ACC112 (cell line): ENCODE measurements around the gene UBE2O.

ENCODE experiments used
- H2AFZ ChIP-seq: fragments of 200-600 bp; sonication (generic); one replicate; pipeline ENCODE4 v1.6.0; 2017; ENCODE audit warnings: antibody characterized with exemption, low read length; ENCODE audit not compliant: unreplicated experiment
- H3K27ac ChIP-seq: fragments of 200-600 bp; sonication (generic); 2 replicates; pipeline ENCODE4 v1.5.1; 2014; ENCODE audit warnings: low read depth, mild to moderate bottlenecking, antibody characterized with exemption, low read length, moderate library complexity
- H3K27me3 ChIP-seq: fragments of 200-600 bp; sonication (generic); 2 replicates; pipeline ENCODE4 v1.6.1; 2014; ENCODE audit warnings: mild to moderate bottlenecking, antibody characterized with exemption, low read length, moderate library complexity, mixed read lengths; ENCODE audit not compliant: insufficient read depth
- H3K36me3 ChIP-seq: fragments of 200-600 bp; sonication (generic); 2 replicates; pipeline ENCODE4 v1.6.1; 2016; ENCODE audit warnings: mild to moderate bottlenecking, antibody characterized with exemption, low read length, moderate library complexity, mixed read lengths; ENCODE audit not compliant: insufficient read depth
- H3K4me1 ChIP-seq: fragments of 200-600 bp; sonication (generic); one replicate; pipeline ENCODE4 v1.6.1; 2016; ENCODE audit warnings: low read length, mixed read lengths; ENCODE audit not compliant: insufficient read depth, unreplicated experiment, control insufficient read depth
- H3K4me3 ChIP-seq: fragments of 200-600 bp; sonication (generic); 2 replicates; pipeline ENCODE4 v1.5.1; 2014; ENCODE audit warnings: mild to moderate bottlenecking, low read depth, low read length
- H3K79me2 ChIP-seq: fragments of 200-600 bp; sonication (generic); one replicate; pipeline ENCODE4 v1.6.0; 2016; ENCODE audit warnings: low read length; ENCODE audit not compliant: control insufficient read depth, unreplicated experiment, insufficient read depth

UBE2O gene

DNA sequence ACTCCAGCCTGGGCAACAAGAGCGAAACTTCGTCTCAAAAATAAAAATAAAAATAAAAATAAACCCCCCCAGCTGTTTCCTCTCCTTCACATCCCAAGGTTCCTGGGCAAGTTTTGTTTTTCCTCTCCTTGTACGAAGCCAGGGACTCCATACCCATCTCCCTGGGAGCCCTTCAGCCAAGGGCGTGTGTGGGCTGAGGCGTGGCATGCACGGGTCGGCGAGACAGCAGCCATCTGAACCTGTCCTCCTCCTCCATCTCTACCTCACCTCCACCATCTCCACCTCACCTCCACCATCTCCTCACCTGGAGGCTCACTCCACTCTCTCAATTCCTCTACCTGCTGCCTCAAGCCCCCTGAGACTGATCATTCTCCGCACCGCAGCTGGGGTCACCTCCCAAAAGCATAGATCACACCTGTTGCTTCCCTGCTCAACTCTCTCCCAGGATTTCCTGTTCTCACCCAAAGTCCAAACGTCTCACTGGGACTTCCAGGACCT is 31.3 kb upstream of the UBE2O start:
- Histone ChIP-seq H3K27ac (no peak overlapping the region; the same call in 1 of the 2 replicates), H2AFZ (no peak overlapping the region), H3K4me3 (no peak overlapping the region), H3K79me2 (no peaks in the 10 kb centered on the region), H3K36me3 (no peaks in the 10 kb centered on the region), H3K27me3 (no peaks in the 10 kb centered on the region), H3K4me1 (peaks cover 4% of the 10 kb centered on the region)

- Histone ChIP-seq H3K79me2 (no peaks in the 10 kb centered on the region), H3K4me1 (peaks cover 4% of the 10 kb centered on the region), H3K27ac (no peak overlapping the region), H2AFZ (no peak overlapping the region), H3K27me3 (no peaks in the 10 kb centered on the region), H3K4me3 (no peak overlapping the region), H3K36me3 (no peaks in the 10 kb centered on the region)
Observed at GRCh38 chr17:76481071-76481655, 28.2 kb upstream of the UBE2O start.

DNA sequence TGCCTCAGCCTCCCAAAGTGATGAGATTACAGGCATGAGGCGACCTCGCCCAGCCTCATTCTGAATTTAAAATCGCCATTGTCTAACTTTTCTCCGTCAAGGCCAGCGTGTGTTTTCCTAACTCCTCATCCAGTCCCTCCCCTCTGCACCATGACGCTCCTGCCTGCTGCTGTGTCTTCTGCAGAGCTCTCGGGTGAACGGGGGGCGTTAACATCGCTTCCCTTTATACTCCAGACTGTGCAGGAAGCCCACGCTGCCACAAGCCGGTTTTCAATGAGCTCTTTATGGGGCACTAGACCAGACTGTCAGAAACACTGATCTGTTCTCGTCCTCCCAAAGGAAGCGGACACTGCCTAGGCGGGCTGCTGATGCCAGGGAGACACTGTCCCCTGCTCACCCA is 27.7 kb upstream of the UBE2O start:
- Histone ChIP-seq H3K4me3 (no peak overlapping the region), H3K27me3 (no peaks in the 10 kb centered on the region), H3K4me1 (peaks cover 3% of the 10 kb centered on the region), H2AFZ (no peak overlapping the region), H3K27ac (no peak overlapping the region), H3K36me3 (no peaks in the 10 kb centered on the region), H3K79me2 (no peaks in the 10 kb centered on the region)

- no peak overlapping the region for H2AFZ ChIP-seq
- H3K79me2 ChIP-seq = no peaks in the 10 kb centered on the region
- H3K27ac ChIP-seq = no peak overlapping the region
- no peaks in the 10 kb centered on the region for H3K4me1 ChIP-seq
- H3K36me3 ChIP-seq = no peaks in the 10 kb centered on the region
- H3K27me3 ChIP-seq = no peaks in the 10 kb centered on the region
- no peak overlapping the region for H3K4me3 ChIP-seq
Observed at GRCh38 chr17:76479515-76480060, 26.6 kb upstream of the UBE2O start.

- Histone ChIP-seq H3K27me3 (no peaks in the 10 kb centered on the region), H3K36me3 (no peaks in the 10 kb centered on the region), H3K4me3 (no peak overlapping the region), H3K27ac (no peak overlapping the region), H3K4me1 (no peaks in the 10 kb centered on the region), H2AFZ (no peak overlapping the region), H3K79me2 (no peaks in the 10 kb centered on the region)
Observed at GRCh38 chr17:76478730-76479514, 26.0 kb upstream of the UBE2O start.

- Histone ChIP-seq H3K36me3 (no peaks in the 10 kb centered on the region), H3K27ac (no peak overlapping the region), H3K4me1 (no peaks in the 10 kb centered on the region), H3K27me3 (no peaks in the 10 kb centered on the region), H2AFZ (no peak overlapping the region), H3K4me3 (no peak overlapping the region), H3K79me2 (no peaks in the 10 kb centered on the region)
Observed at GRCh38 chr17:76478097-76478496, 25.1 kb upstream of the UBE2O start.

GRCh38 chr17:76477576-76477975 is 24.6 kb upstream of the UBE2O start:
- Histone ChIP-seq H3K4me1 (no peaks in the 10 kb centered on the region), H3K79me2 (no peaks in the 10 kb centered on the region), H3K36me3 (no peaks in the 10 kb centered on the region), H3K4me3 (no peak overlapping the region), H3K27ac (no peak overlapping the region), H3K27me3 (no peaks in the 10 kb centered on the region), H2AFZ (no peak overlapping the region)

DNA sequence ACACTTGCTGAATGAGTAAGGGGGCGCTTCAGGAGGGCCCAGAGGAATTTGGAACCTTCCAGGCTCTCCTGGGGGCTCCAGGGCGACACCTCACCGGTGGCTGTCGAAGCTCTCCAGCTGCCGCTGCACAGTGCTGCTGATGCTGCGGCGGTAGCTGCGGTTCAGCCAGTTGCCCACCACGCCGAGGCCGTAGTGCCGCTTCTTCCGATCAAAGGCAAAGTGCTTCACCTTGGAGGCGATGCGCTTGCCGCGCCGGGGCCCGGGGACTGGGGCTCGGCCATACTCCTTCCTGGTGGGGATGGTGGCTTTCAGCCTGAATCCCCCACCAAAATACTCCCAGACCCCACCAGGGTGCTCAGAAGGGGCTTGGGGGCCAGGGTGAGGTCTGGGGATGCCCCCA is 23.8 kb upstream of the UBE2O start:
- Histone ChIP-seq H3K4me1 (no peaks in the 10 kb centered on the region), H2AFZ (no peak overlapping the region), H3K79me2 (no peaks in the 10 kb centered on the region), H3K27ac (no peak overlapping the region), H3K4me3 (no peak overlapping the region), H3K36me3 (no peaks in the 10 kb centered on the region), H3K27me3 (no peaks in the 10 kb centered on the region)

- H3K4me1 ChIP-seq = no peaks in the 10 kb centered on the region
- H3K4me3 ChIP-seq = no peak overlapping the region
- no peaks in the 10 kb centered on the region for H3K27me3 ChIP-seq
- H2AFZ ChIP-seq = no peak overlapping the region
- H3K27ac ChIP-seq = no peak overlapping the region
- no peaks in the 10 kb centered on the region for H3K79me2 ChIP-seq
- H3K36me3 ChIP-seq = no peaks in the 10 kb centered on the region
Observed at GRCh38 chr17:76475302-76475701, 22.4 kb upstream of the UBE2O start.

- H3K27me3 ChIP-seq = no peaks in the 10 kb centered on the region
- H3K79me2 ChIP-seq = no peaks in the 10 kb centered on the region
- no peak overlapping the region for H2AFZ ChIP-seq
- no peak overlapping the region for H3K27ac ChIP-seq
- H3K4me3 ChIP-seq = no peak overlapping the region
- no peaks in the 10 kb centered on the region for H3K36me3 ChIP-seq
- no peaks in the 10 kb centered on the region for H3K4me1 ChIP-seq
Observed at GRCh38 chr17:76474894-76475293, 21.9 kb upstream of the UBE2O start.

DNA sequence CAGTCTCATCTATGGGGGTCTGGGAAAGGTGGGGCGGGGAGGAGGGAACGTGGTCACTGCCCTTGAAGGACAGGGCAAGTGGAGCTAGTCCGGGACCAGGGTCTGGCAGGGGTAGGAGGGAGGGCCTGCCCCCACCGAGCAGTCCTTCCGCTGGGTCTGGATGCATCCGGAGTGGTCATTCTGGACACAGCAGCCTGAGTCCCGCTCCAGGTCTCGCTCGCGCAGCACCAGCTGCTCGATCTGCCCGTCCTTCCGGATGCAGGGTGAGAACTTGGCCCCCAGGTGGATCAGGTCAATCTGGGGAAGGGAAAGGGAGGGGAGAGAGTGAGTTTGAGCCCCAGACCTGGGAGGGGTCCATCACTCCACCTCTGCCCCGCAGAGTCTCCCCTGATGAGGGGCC is 21.3 kb upstream of the UBE2O start:
- no peak overlapping the region for H2AFZ ChIP-seq
- no peaks in the 10 kb centered on the region for H3K79me2 ChIP-seq
- H3K27ac ChIP-seq = no peak overlapping the region
- no peaks in the 10 kb centered on the region for H3K27me3 ChIP-seq
- H3K4me1 ChIP-seq = no peaks in the 10 kb centered on the region
- no peak overlapping the region for H3K4me3 ChIP-seq
- no peaks in the 10 kb centered on the region for H3K36me3 ChIP-seq
